ENCODE results near the gene ARF1. TPM values are rescaled to one million over a fixed set of nuclear protein-coding genes. Genes with fewer than 3 reads are reported as not detected.

The ARF1 gene
- total RNA-seq, 1 experiment from 2014 or later = 330 TPM

- TF ChIP-seq AFF4 (CRISPR knock-in tag; IDR thresholded peaks at IDR 0.05; ENCODE audit: borderline replicate concordance) = no peak
- TF ChIP-seq ZNF416 (CRISPR knock-in tag; IDR thresholded peaks at IDR 0.05) = no peak
- TF ChIP-seq, protein P1, sequence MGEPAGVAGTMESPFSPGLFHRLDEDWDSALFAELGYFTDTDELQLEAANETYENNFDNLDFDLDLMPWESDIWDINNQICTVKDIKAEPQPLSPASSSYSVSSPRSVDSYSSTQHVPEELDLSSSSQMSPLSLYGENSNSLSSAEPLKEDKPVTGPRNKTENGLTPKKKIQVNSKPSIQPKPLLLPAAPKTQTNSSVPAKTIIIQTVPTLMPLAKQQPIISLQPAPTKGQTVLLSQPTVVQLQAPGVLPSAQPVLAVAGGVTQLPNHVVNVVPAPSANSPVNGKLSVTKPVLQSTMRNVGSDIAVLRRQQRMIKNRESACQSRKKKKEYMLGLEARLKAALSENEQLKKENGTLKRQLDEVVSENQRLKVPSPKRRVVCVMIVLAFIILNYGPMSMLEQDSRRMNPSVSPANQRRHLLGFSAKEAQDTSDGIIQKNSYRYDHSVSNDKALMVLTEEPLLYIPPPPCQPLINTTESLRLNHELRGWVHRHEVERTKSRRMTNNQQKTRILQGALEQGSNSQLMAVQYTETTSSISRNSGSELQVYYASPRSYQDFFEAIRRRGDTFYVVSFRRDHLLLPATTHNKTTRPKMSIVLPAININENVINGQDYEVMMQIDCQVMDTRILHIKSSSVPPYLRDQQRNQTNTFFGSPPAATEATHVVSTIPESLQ (CRISPR knock-in tag; IDR thresholded peaks at IDR 0.05) = no peak
- TF ChIP-seq ZNF232 (CRISPR knock-in tag; IDR thresholded peaks at IDR 0.05) = no peak
- TF ChIP-seq, protein P2, sequence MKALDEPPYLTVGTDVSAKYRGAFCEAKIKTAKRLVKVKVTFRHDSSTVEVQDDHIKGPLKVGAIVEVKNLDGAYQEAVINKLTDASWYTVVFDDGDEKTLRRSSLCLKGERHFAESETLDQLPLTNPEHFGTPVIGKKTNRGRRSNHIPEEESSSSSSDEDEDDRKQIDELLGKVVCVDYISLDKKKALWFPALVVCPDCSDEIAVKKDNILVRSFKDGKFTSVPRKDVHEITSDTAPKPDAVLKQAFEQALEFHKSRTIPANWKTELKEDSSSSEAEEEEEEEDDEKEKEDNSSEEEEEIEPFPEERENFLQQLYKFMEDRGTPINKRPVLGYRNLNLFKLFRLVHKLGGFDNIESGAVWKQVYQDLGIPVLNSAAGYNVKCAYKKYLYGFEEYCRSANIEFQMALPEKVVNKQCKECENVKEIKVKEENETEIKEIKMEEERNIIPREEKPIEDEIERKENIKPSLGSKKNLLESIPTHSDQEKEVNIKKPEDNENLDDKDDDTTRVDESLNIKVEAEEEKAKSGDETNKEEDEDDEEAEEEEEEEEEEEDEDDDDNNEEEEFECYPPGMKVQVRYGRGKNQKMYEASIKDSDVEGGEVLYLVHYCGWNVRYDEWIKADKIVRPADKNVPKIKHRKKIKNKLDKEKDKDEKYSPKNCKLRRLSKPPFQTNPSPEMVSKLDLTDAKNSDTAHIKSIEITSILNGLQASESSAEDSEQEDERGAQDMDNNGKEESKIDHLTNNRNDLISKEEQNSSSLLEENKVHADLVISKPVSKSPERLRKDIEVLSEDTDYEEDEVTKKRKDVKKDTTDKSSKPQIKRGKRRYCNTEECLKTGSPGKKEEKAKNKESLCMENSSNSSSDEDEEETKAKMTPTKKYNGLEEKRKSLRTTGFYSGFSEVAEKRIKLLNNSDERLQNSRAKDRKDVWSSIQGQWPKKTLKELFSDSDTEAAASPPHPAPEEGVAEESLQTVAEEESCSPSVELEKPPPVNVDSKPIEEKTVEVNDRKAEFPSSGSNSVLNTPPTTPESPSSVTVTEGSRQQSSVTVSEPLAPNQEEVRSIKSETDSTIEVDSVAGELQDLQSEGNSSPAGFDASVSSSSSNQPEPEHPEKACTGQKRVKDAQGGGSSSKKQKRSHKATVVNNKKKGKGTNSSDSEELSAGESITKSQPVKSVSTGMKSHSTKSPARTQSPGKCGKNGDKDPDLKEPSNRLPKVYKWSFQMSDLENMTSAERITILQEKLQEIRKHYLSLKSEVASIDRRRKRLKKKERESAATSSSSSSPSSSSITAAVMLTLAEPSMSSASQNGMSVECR (CRISPR knock-in tag; IDR thresholded peaks at IDR 0.05; ENCODE audit: borderline replicate concordance) = no peak
- TF ChIP-seq NFYB (CRISPR knock-in tag; conservative IDR thresholded peaks at IDR 0.05; ENCODE audit: low read depth) = no peak
Measured at GRCh38 chr1:228048659-228049298, 33.7 kb upstream of the ARF1 start (continued).

- DNase-seq (ENCODE audit: low spot score) = no peak
- H3K27ac Mint-ChIP-seq = no peak overlapping the region
- peaks cover 8% of the 10 kb centered on the region for H3K9me3 Mint-ChIP-seq
- TF ChIP-seq MXD4 (CRISPR knock-in tag; IDR thresholded peaks at IDR 0.05; ENCODE audit: borderline replicate concordance) = no peak
- no peak for TF ChIP-seq NFATC4 (CRISPR knock-in tag; IDR thresholded peaks at IDR 0.05)
- TF ChIP-seq, protein P3, sequence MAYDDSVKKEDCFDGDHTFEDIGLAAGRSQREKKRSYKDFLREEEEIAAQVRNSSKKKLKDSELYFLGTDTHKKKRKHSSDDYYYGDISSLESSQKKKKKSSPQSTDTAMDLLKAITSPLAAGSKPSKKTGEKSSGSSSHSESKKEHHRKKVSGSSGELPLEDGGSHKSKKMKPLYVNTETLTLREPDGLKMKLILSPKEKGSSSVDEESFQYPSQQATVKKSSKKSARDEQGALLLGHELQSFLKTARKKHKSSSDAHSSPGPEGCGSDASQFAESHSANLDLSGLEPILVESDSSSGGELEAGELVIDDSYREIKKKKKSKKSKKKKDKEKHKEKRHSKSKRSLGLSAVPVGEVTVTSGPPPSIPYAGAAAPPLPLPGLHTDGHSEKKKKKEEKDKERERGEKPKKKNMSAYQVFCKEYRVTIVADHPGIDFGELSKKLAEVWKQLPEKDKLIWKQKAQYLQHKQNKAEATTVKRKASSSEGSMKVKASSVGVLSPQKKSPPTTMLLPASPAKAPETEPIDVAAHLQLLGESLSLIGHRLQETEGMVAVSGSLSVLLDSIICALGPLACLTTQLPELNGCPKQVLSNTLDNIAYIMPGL (CRISPR knock-in tag; IDR thresholded peaks at IDR 0.05) = no peak
- no peak for TF ChIP-seq ZNF512 (CRISPR knock-in tag; IDR thresholded peaks at IDR 0.05; ENCODE audit: borderline replicate concordance)
- no peak for TF ChIP-seq ZNF138 (CRISPR knock-in tag; conservative IDR thresholded peaks at IDR 0.05)
- no peak for TF ChIP-seq TEAD4 (CRISPR knock-in tag; IDR thresholded peaks at IDR 0.05)
- TF ChIP-seq NR1H2 (CRISPR knock-in tag; IDR thresholded peaks at IDR 0.05) = no peak
- H3K4me1 Mint-ChIP-seq = peaks cover 6% of the 10 kb centered on the region; the same call in 1 of the 2 replicates
- ATAC-seq = no peak
- CTCF ChIA-PET = interaction anchor here (0.8 to 1.3 kb wide), 2 partner anchors 9 to 46 kb away, joined by 4 to 5 read pairs; no protein-coding TSS in a partner anchor
- no peaks in the 10 kb centered on the region for H3K36me3 Mint-ChIP-seq
- POLR2A ChIA-PET = no interaction called here
- H3K4me3 Mint-ChIP-seq = no peak overlapping the region
- H3K27me3 Mint-ChIP-seq (ENCODE audit: low read depth) = peaks cover 81% of the 10 kb centered on the region
Measured at GRCh38 chr1:228050571-228051231, 31.8 kb upstream of the ARF1 start.

All from WTC11 (cell line).